CD14-positive monocyte (primary cell): ENCODE results near the gene BCL10. TPM values are rescaled to one million over a fixed set of nuclear protein-coding genes. Genes with fewer than 3 reads are reported as not detected.

Experiments used
- DNase-seq, 3 donors: peaks; one replicate each; pipeline ENCODE4 v3.0.0-alpha.2; 2011 to 2022
- H2AFZ ChIP-seq: 2 replicates; pipeline ENCODE4 v1.6.0; 2012; ENCODE audit warnings: mild to moderate bottlenecking, low read depth, low read length, inconsistent platforms; ENCODE audit not compliant: insufficient read depth, poor library complexity, severe bottlenecking
- H3K27ac ChIP-seq, 2 donors: 1 replicate in 1 of 2; 2 replicates in 1 of 2; pipeline ENCODE4 v1.5.1; 2012 to 2013; ENCODE audit warnings: low read length in 2 of 2, control low read depth in 1 of 2, inconsistent platforms in 1 of 2, low read depth in 1 of 2, mild to moderate bottlenecking in 1 of 2
- H3K27me3 ChIP-seq, 2 donors: one replicate each; pipeline versions ENCODE4 v1.6.0 to v1.6.1; 2011 to 2013; ENCODE audit warnings: low read length in 2 of 2; ENCODE audit not compliant: control insufficient read depth in 2 of 2, insufficient read depth in 2 of 2
- H3K36me3 ChIP-seq, 2 donors: replicated peaks in 1 of 2; 1 replicate in 1 of 2; 2 replicates in 1 of 2; pipeline versions ENCODE4 v1.5.1 to v1.6.1; 2012 to 2013; ENCODE audit warnings: low read length in 2 of 2, control low read depth in 1 of 2, inconsistent platforms in 1 of 2, mild to moderate bottlenecking in 1 of 2; ENCODE audit not compliant: insufficient read depth in 2 of 2, control insufficient read depth in 1 of 2
- H3K4me1 ChIP-seq, 2 donors: 1 replicate in 1 of 2; 2 replicates in 1 of 2; pipeline versions ENCODE4 v1.5.1 to v1.6.1; 2012 to 2013; ENCODE audit warnings: low read length in 2 of 2, control low read depth in 1 of 2, inconsistent platforms in 1 of 2, mild to moderate bottlenecking in 1 of 2, moderate library complexity in 1 of 2; ENCODE audit not compliant: insufficient read depth in 2 of 2, control insufficient read depth in 1 of 2
- H3K4me2 ChIP-seq: replicated peaks from 2 replicates; pipeline ENCODE3; 2012; ENCODE audit warnings: low read length, moderate library complexity, mild to moderate bottlenecking; ENCODE audit not compliant: poor library complexity, severe bottlenecking; ENCODE audit errors: extremely low read depth
- H3K4me3 ChIP-seq, 3 experiments: fragments of 200-600 bp in 1 of 3; sonication (generic) in 1 of 3; replicated peaks in 1 of 3; 1 replicate in 2 of 3; 2 replicates in 1 of 3; pipeline ENCODE4 v1.5.1; 2011 to 2013; ENCODE audit warnings: low read length in 3 of 3, mild to moderate bottlenecking in 3 of 3, control low read depth in 2 of 3, low read depth in 2 of 3, inconsistent platforms in 1 of 3, moderate library complexity in 1 of 3
- H3K79me2 ChIP-seq: 2 replicates; pipeline ENCODE4 v1.6.0; 2012; ENCODE audit warnings: mild to moderate bottlenecking, control low read depth, inconsistent platforms, low read length, moderate library complexity; ENCODE audit not compliant: insufficient read depth
- H3K9ac ChIP-seq: 2 replicates; pipeline ENCODE4 v1.6.0; 2017; ENCODE audit warnings: low read length, mild to moderate bottlenecking; ENCODE audit not compliant: insufficient read depth, poor library complexity, severe bottlenecking
- H3K9me3 ChIP-seq, 2 donors: replicated peaks in 1 of 2; 1 replicate in 1 of 2; 2 replicates in 1 of 2; pipeline versions ENCODE4 v1.5.1 to v1.6.1; 2012 to 2013; ENCODE audit warnings: low read length in 2 of 2, control low read depth in 1 of 2; ENCODE audit not compliant: control insufficient read depth in 1 of 2, insufficient read depth in 1 of 2
- H4K20me1 ChIP-seq: 2 replicates; pipeline ENCODE4 v1.6.0; 2012; ENCODE audit warnings: mild to moderate bottlenecking, low read length, control low read depth, moderate library complexity; ENCODE audit not compliant: insufficient read depth
- H3K27ac Mint-ChIP-seq, 7 donors: one replicate each; pipeline ENCODE4 v1.8.0; 2020; ENCODE audit warnings: mild to moderate bottlenecking in 7 of 7, mixed read lengths in 7 of 7, moderate library complexity in 6 of 7, inconsistent platforms in 2 of 7
- H3K27me3 Mint-ChIP-seq, 3 donors: one replicate each; pipeline ENCODE4 v1.8.0; 2021 to 2022; ENCODE audit warnings: low read depth in 3 of 3, mild to moderate bottlenecking in 3 of 3, mixed read lengths in 3 of 3, moderate library complexity in 3 of 3, inconsistent platforms in 1 of 3
- H3K36me3 Mint-ChIP-seq, 2 donors: one replicate each; pipeline ENCODE4 v1.8.0; 2020; ENCODE audit warnings: mixed read lengths in 2 of 2, inconsistent platforms in 1 of 2, mild to moderate bottlenecking in 1 of 2
- H3K4me1 Mint-ChIP-seq: one replicate; pipeline ENCODE4 v1.8.0; 2020; ENCODE audit warnings: mild to moderate bottlenecking, mixed read lengths
- H3K4me3 Mint-ChIP-seq, 2 donors: one replicate each; pipeline ENCODE4 v1.8.0; 2020; ENCODE audit warnings: mild to moderate bottlenecking in 2 of 2, mixed read lengths in 2 of 2, moderate library complexity in 1 of 2
- H3K9me3 Mint-ChIP-seq, 7 donors: one replicate each; pipeline ENCODE4 v1.8.0; 2020 to 2022; ENCODE audit warnings: mixed read lengths in 7 of 7, mild to moderate bottlenecking in 6 of 7, moderate library complexity in 6 of 7, inconsistent platforms in 2 of 7
- intact Hi-C, 2 donors: fragments of 100-400 bp; cut with micrococcal nuclease; formaldehyde crosslinking; loops; one replicate each; pipeline versions ENCODE4 v1.15.0 to v1.15.1; 2023
- polyA plus RNA-seq, 3 donors: library from polyadenylated mRNA; depleted of rRNA in 1 of 3; unstranded in 2 of 3; stranded (reverse) in 1 of 3; fragments of 300-500 nt in 2 of 3; fragments of >200 nt in 1 of 3; fragmentation: Illumina TruSeq in 2 of 3; gene quantifications; 1 replicate in 2 of 3; 2 replicates in 1 of 3; pipeline ENCODE4 v1.2.3, GENCODE V29; 2012 to 2021
- small RNA-seq: library from RNA; depleted of rRNA; stranded (forward); fragments of <200 nt; gene quantifications from one replicate; pipeline ENCODE3, GENCODE V24; 2012; ENCODE audit warnings: low read depth; ENCODE audit not compliant: insufficient read length
- TF ChIP-seq, protein P1 (sequence below): fragments of 200-600 bp; IDR thresholded peaks from one replicate; pipeline ENCODE4 v1.8.0; 2022; ENCODE audit warnings: antibody characterized with exemption, mild to moderate bottlenecking

BCL10 gene
- polyA plus RNA-seq, 3 donors: 22.7 to 27.9 (median 26.9) TPM

DNA sequence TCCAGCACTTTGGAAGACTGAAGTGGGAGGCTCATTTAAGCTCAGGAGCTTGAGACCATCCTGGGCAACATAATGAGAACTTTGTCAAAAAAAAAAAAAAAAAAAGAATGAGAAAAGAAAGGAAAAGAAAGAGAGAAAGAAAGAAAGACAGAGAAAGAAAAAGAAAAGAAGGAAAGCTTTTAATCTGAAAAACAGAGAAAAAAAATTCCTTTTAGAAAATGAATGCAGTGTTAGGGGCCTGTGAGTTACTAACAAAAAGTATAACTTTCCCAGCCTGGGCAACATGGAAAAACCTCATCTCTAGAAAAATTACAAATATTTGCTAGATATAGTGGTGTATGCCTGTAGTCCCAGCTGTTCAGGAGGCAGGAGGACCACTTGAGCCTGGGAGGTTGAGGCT, 59.7 kb downstream of the BCL10 start:
- Mint-ChIP-seq H3K9me3 (peaks cover 0 to 2% (median 0%) of the 10 kb centered on the region in 7 donors), H3K36me3 (no peaks in the 10 kb centered on the region), H3K27ac (no peak overlapping the region), H3K27me3 (peaks cover 4 to 6% (median 5%) of the 10 kb centered on the region in 3 donors), H3K4me3 (no peak overlapping the region), H3K4me1 (no peaks in the 10 kb centered on the region)
- H3K9me3 ChIP-seq: no peaks in the 10 kb centered on the region
- no peaks in the 10 kb centered on the region for H3K4me1 ChIP-seq
- intact Hi-C loops: no loop called here
- H3K9ac ChIP-seq: no peak overlapping the region
- H4K20me1 ChIP-seq: no peaks in the 10 kb centered on the region
- no peak overlapping the region for H3K4me2 ChIP-seq
- H3K4me3 ChIP-seq: no peak overlapping the region
- no peaks in the 10 kb centered on the region for H3K36me3 ChIP-seq
- no peak for DNase-seq
- H3K27me3 ChIP-seq: no peaks in the 10 kb centered on the region
- H3K79me2 ChIP-seq: no peaks in the 10 kb centered on the region
- TF ChIP-seq, protein P1, sequence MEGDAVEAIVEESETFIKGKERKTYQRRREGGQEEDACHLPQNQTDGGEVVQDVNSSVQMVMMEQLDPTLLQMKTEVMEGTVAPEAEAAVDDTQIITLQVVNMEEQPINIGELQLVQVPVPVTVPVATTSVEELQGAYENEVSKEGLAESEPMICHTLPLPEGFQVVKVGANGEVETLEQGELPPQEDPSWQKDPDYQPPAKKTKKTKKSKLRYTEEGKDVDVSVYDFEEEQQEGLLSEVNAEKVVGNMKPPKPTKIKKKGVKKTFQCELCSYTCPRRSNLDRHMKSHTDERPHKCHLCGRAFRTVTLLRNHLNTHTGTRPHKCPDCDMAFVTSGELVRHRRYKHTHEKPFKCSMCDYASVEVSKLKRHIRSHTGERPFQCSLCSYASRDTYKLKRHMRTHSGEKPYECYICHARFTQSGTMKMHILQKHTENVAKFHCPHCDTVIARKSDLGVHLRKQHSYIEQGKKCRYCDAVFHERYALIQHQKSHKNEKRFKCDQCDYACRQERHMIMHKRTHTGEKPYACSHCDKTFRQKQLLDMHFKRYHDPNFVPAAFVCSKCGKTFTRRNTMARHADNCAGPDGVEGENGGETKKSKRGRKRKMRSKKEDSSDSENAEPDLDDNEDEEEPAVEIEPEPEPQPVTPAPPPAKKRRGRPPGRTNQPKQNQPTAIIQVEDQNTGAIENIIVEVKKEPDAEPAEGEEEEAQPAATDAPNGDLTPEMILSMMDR: no peak
- no peak overlapping the region for H2AFZ ChIP-seq
- H3K27ac ChIP-seq: no peak overlapping the region

Small RNA genes lying within 50 kb of the gene (small RNA-seq; reads per million reads assigned to genes)
- not detected for gene RF00019

Other genes with a start within 250 kb of the BCL10 start
- gene MCOLN3, start 228.1 kb downstream of the BCL10 start, polyA plus RNA-seq: under 1 TPM in 1 of 3 donors, not detected in 2; 0.03 TPM
- gene SYDE2, start 75.6 kb downstream of the BCL10 start, polyA plus RNA-seq: not detected
- 10 to 100 TPM; 18.5 to 29.1 (median 19.7) TPM for gene C1orf52, start 17.0 kb downstream of the BCL10 start, polyA plus RNA-seq
- not detected for gene DDAH1, start 188.5 kb upstream of the BCL10 start, polyA plus RNA-seq